GM10266 (cell line): ENCODE measurements around the gene PAOX.

Experiments used
- DNase-seq: peaks from one replicate; pipeline ENCODE4 v3.0.0; 2012; ENCODE audit errors: extremely low spot score
- CTCF ChIP-seq: IDR thresholded peaks from 2 replicates; pipeline ENCODE4 v1.5.1; 2012; ENCODE audit warnings: mild to moderate bottlenecking, low read depth; ENCODE audit not compliant: control insufficient read depth, insufficient read depth; ENCODE audit errors: missing control alignments

The PAOX gene

DNA sequence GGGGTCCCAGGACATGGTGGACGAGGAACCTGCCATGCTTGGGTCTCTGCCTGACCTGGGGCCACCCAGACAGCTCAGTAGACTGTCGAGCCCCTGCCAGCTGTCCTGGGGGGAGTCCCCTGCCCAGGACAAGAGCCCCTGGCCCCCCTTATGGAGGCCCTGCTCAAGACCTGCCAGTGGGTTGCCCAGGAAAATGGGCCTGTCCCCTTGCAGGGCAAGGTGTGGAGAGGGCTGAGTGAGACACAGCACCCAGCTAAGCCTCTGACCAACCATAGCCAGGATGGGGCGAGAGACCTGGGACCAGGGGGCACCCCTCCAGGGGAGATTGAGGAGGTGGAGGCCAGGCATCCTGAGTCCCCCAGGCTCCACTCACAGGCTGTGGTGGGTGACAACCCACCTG is 23.1 kb upstream of the PAOX start:
- no peak for TF ChIP-seq CTCF
- no peak for DNase-seq

- no peak for DNase-seq
- no peak for TF ChIP-seq CTCF
These were observed 22.3 kb upstream of the PAOX start for GRCh38 chr10:133356549-133357284.

DNA sequence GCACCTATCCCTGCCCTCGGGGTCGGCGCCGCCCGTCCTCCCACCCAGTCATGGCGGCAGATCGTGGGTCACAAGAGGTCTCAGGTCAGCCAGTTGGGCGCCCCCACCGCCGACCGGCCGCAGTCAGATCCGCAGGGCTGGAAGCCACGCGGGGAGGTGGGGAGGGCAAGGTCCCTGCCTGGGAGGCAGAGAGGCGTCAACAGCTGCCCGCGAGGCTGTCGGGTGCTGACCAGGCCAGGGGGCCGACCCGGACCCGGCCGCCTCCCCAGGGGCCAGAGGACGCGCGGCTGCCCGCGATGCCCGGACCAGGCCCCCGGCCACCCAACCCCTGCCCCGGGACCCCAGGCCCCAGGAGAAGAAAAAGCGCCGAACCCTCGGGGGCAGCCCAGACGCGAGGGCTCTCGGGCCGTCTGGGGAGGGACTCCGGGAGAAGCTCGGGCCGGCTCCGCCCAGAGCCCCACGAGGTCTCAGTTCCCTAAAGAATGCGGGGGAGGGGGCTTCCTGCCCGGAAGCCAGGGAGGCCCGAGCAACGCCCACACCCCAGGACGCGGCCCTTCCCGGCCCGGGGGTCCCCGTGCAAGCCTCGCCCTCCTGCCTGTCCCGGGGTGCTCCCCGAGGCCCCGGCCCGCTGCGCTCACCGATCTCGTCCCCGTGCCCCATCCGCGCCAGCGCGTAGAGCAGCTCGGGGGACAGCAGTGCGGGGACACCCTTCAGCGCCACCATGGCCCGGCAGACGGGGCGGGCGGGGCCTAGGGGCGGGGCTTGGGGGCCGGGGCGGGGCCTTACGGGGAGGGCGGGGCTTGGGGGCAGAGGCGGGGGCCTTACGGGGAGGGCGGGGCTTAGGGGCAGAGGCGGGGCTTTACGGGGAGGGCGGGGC is 21.5 kb upstream of the PAOX start, which contains the start of gene FUOM:
Gene FUOM (minus strand): TSS at position 735 of the 877 bp plus-strand sequence. CDS start 12 bp downstream, at position 723.
- peak; percentile 98 for DNase-seq
- no peak for TF ChIP-seq CTCF

- DNase-seq = no peak
- no peak for TF ChIP-seq CTCF
These were observed 20.7 kb upstream of the PAOX start for GRCh38 chr10:133358162-133358924.

DNA sequence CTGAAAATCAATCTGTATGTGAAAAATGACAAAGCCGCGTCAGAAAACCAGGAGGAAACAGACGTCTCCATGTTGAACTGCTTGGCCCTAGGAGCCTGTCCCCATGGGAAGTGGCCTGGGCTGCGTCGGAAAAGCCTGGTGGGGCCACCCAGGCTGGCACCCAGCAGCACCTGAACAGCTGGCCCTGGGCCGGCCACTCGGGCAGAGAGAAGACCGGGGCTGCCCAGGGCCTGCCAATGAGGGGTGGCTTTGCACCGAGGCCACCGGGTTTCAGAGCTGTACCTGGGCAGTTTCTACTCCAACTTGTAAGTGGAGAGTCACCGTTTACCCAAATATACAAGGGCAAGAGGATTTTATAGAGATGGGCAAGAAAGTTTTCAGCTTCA is 20.1 kb upstream of the PAOX start:
- no peak for DNase-seq
- no peak for TF ChIP-seq CTCF

GRCh38 chr10:133359554-133359971 is 19.5 kb upstream of the PAOX start:
- DNase-seq = no peak
- no peak for TF ChIP-seq CTCF
